RPMI8226 (cell line): Measurements from ENCODE around the gene ANO3.
"Not testable (repeated sequence)": the region's sequence is repeated elsewhere in the genome, so short reads cannot be mapped to it uniquely, and the experiment has no call there.

Experiments
- DNase-seq: peaks from one replicate; pipeline ENCODE4 v3.0.0-alpha.2; 2015

Gene ANO3

GRCh38 chr11:26331911-26332571 lies at the start of gene ANO3:
TSS of gene ANO3 (plus strand) at chr11:26332130. CDS start at chr11:26332276, 146 bp downstream.
- DNase-seq, result peak; percentile 69

GRCh38 chr11:26283852-26284408 lies 48.0 kb upstream of the ANO3 start:
- DNase-seq, result no peak

- DNase-seq, result no peak
Observed at GRCh38 chr11:26285608-26286007, 46.3 kb upstream of the ANO3 start.

GRCh38 chr11:26286472-26287066 lies 45.4 kb upstream of the ANO3 start:
- no peak for DNase-seq

- no peak for DNase-seq
Observed at GRCh38 chr11:26287067-26287518, 44.8 kb upstream of the ANO3 start.

- DNase-seq, result peak; percentile 18
Observed at GRCh38 chr11:26297189-26297975, 34.5 kb upstream of the ANO3 start.

- not testable (repeated sequence) for DNase-seq
Observed at GRCh38 chr11:26316372-26316771, 15.6 kb upstream of the ANO3 start.

- DNase-seq, result no peak
Observed at GRCh38 chr11:26319906-26320305, 12.0 kb upstream of the ANO3 start.

GRCh38 chr11:26321516-26321915 lies 10.4 kb upstream of the ANO3 start:
- DNase-seq, result no peak

GRCh38 chr11:26322335-26323067 lies 9.4 kb upstream of the ANO3 start:
- no peak for DNase-seq

- DNase-seq, result no peak
Observed at GRCh38 chr11:26323837-26324236, 8.1 kb upstream of the ANO3 start.

- DNase-seq, result no peak
Observed at GRCh38 chr11:26324270-26324669, 7.7 kb upstream of the ANO3 start.

GRCh38 chr11:26326793-26327400 lies 5.0 kb upstream of the ANO3 start:
- DNase-seq, result no peak

GRCh38 chr11:26329206-26329605 lies 2.7 kb upstream of the ANO3 start:
- no peak for DNase-seq

- DNase-seq, result no peak
Observed at GRCh38 chr11:26330262-26330661, 1.7 kb upstream of the ANO3 start.

GRCh38 chr11:26332572-26332915 lies 614 bp downstream of the ANO3 start:
- DNase-seq, result no peak

GRCh38 chr11:26333906-26334305 lies 2.0 kb downstream of the ANO3 start:
- no peak for DNase-seq

- DNase-seq, result no peak
Observed at GRCh38 chr11:26335903-26336302, 4.0 kb downstream of the ANO3 start.

- no peak for DNase-seq
Observed at GRCh38 chr11:26344647-26345046, 12.7 kb downstream of the ANO3 start.

- no peak for DNase-seq
Observed at GRCh38 chr11:26348776-26349175, 16.8 kb downstream of the ANO3 start.

GRCh38 chr11:26350002-26350401 lies 18.1 kb downstream of the ANO3 start:
- DNase-seq, result no peak

- no peak for DNase-seq
Observed at GRCh38 chr11:26353010-26353409, 21.1 kb downstream of the ANO3 start.

- no peak for DNase-seq
Observed at GRCh38 chr11:26359055-26359454, 27.1 kb downstream of the ANO3 start.
